Thyroid gland (tissue), 4 donors: Measurements from ENCODE around the gene MB21D2. TPM values are rescaled to one million over a fixed set of nuclear protein-coding genes. Genes with fewer than 3 reads are reported as not detected.
"Not testable (repeated sequence)": the region's sequence is repeated elsewhere in the genome, so short reads cannot be mapped to it uniquely, and the experiment has no call there.

ENCODE experiments used
- DNase-seq, 2 donors: peaks; one replicate each; pipeline ENCODE4 v3.0.0-alpha.2; 2019
- H3K27ac ChIP-seq, 3 donors: fragments of 200-600 bp; sonication (generic); 1 replicate in 2 of 3; 2 replicates in 1 of 3; pipeline ENCODE4 v1.5.1; 2016 to 2019; ENCODE audit warnings: mild to moderate bottlenecking in 1 of 3, moderate library complexity in 1 of 3
- H3K27me3 ChIP-seq: fragments of 200-600 bp; sonication (generic); one replicate; pipeline ENCODE4 v1.5.1; 2019
- H3K36me3 ChIP-seq, 2 donors: fragments of 200-600 bp; sonication (generic); one replicate each; pipeline ENCODE4 v1.5.1; 2016 to 2019
- H3K4me1 ChIP-seq, 2 donors: fragments of 200-600 bp; sonication (generic); one replicate each; pipeline ENCODE4 v1.5.1; 2017 to 2019
- H3K4me3 ChIP-seq, 3 donors: fragments of 200-600 bp; sonication (generic); replicated peaks in 1 of 3; 1 replicate in 2 of 3; 2 replicates in 1 of 3; pipeline ENCODE4 v1.5.1; 2016; ENCODE audit warnings: mild to moderate bottlenecking in 1 of 3
- H3K9me3 ChIP-seq: fragments of 200-600 bp; sonication (generic); one replicate; pipeline ENCODE4 v1.5.1; 2017
- CTCF ChIP-seq, 6 experiments: fragments of 200-600 bp in 3 of 6; fragments of 450-650 bp in 3 of 6; sonication (generic) in 3 of 6; IDR thresholded peaks; one replicate each; pipeline ENCODE4 v1.5.1; 2016 to 2019; ENCODE audit warnings: antibody characterized with exemption in 6 of 6, mild to moderate bottlenecking in 2 of 6, inconsistent platforms in 1 of 6, moderate library complexity in 1 of 6
- POLR2A ChIP-seq, 2 donors: fragments of 450-650 bp; IDR thresholded peaks; one replicate each; pipeline ENCODE4 v1.6.1; 2017; ENCODE audit warnings: antibody characterized with exemption in 2 of 2, mild to moderate bottlenecking in 2 of 2, moderate library complexity in 1 of 2
- WGBS, 2 donors: methylation state at CpG; one replicate each; pipeline ENCODE4 v1.1.5; 2017; 5-methylcytosine and 5-hydroxymethylcytosine counted together
- intact Hi-C: fragments of 100-400 bp; cut with DNase I; formaldehyde crosslinking; loops from one replicate; pipeline ENCODE4 v1.15.1; 2023
- total RNA-seq, 4 donors: library from RNA; depleted of rRNA; stranded (reverse); fragments of >200 nt; gene quantifications; one replicate each; pipeline ENCODE4 v1.2.3, GENCODE V29; 2016

MB21D2 gene
- total RNA-seq, 4 donors from 2014 or later: 3.4 to 5.2 (median 3.9) TPM

- Histone ChIP-seq H3K4me1 (no peaks in the 10 kb centered on the region), H3K9me3 (no peaks in the 10 kb centered on the region), H3K4me3 (no peak overlapping the region), H3K27ac (no peak overlapping the region), H3K27me3 (no peaks in the 10 kb centered on the region), H3K36me3 (no peaks in the 10 kb centered on the region)
- TF ChIP-seq POLR2A (IDR thresholded peaks at IDR 0.05) (no peak), CTCF (IDR thresholded peaks at IDR 0.05) (no peak)
- intact Hi-C loops: no loop called here
- 94% methylated on average over 3 of the region's 3 CpGs for WGBS, 2 donors
- no peak for DNase-seq
Measured at GRCh38 chr3:192778508-192778907, 139.1 kb downstream of the MB21D2 start.

- H3K4me3 ChIP-seq, H3K27me3 ChIP-seq, H3K4me1 ChIP-seq, intact Hi-C loops, DNase-seq, H3K9me3 ChIP-seq, H3K27ac ChIP-seq, H3K36me3 ChIP-seq: not testable (repeated sequence)
- WGBS, 2 donors: 74 to 76% methylated on average over 4 of the region's 4 CpGs
Measured at GRCh38 chr3:192774341-192774740, 143.3 kb downstream of the MB21D2 start.

GRCh38 chr3:192772240-192772894 lies 145.3 kb downstream of the MB21D2 start:
- 44 to 47% methylated on average over 5 of the region's 5 CpGs for WGBS, 2 donors
- H3K27ac ChIP-seq: no peak overlapping the region
- no peaks in the 10 kb centered on the region for H3K27me3 ChIP-seq
- no peak overlapping the region for H3K4me3 ChIP-seq
- no peak for TF ChIP-seq POLR2A (IDR thresholded peaks at IDR 0.05)
- peak in 3 of 6 experiments; percentile 16 to 35 (median 19) for TF ChIP-seq CTCF (IDR thresholded peaks at IDR 0.05)
- intact Hi-C loops: no loop called here
- no peaks in the 10 kb centered on the region for H3K4me1 ChIP-seq
- H3K36me3 ChIP-seq: no peaks in the 10 kb centered on the region
- no peaks in the 10 kb centered on the region for H3K9me3 ChIP-seq
- DNase-seq: peak in 1 of 2 donors; percentile 7

DNA sequence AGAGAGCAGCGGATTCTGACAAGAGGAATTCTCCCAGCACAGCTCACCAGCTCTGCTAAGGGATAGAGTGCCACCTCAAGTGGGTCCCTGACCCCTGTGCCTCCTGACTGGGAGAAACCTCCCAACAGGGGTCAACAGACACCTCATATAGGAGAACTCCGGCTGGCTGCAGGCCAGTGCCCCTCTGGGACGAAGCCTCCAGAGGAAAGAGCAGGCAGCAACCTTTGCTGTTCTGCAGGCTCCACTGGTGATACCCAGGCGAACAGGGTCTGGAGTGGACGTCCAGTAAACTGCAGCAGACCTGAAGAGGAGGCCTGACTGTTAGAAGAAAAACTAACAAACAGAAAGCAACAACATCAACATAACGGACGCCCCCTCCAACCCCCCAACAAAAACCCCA lies 159.0 kb downstream of the MB21D2 start:
- 58 to 72% methylated on average over 7 of the region's 7 CpGs for WGBS, 2 donors
- H3K36me3 ChIP-seq: no peaks in the 10 kb centered on the region
- no peak overlapping the region for H3K4me3 ChIP-seq
- no peak for DNase-seq
- no peaks in the 10 kb centered on the region for H3K27me3 ChIP-seq
- no peak overlapping the region for H3K27ac ChIP-seq
- intact Hi-C loops: no loop called here
- H3K4me1 ChIP-seq: no peaks in the 10 kb centered on the region
- H3K9me3 ChIP-seq: no peaks in the 10 kb centered on the region
- no peak for TF ChIP-seq POLR2A (IDR thresholded peaks at IDR 0.05)
- TF ChIP-seq CTCF (IDR thresholded peaks at IDR 0.05): no peak

DNA sequence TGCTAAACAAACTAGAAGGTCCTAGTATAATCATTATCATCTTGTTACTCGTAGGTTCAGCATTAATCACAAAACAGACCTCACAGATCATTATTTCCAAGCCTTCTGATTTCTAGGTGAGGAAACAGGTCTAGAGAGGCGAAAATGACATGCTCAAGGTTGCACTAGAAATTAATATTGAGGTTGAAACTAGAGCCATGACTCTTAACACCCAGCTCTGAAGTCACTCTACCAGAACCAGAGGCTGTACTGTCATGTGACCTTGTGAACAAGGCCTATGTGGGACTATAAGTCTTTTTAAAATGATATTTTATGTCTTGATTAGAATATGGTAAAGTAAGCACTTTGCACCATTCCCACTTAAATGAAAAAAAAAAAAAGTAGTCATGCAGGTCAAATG lies 166.5 kb downstream of the MB21D2 start:
- H3K4me1 ChIP-seq: no peaks in the 10 kb centered on the region
- WGBS, 2 donors: 55 to 72% methylated on average over 2 of the region's 2 CpGs
- no peak overlapping the region for H3K4me3 ChIP-seq
- DNase-seq: no peak
- no peaks in the 10 kb centered on the region for H3K9me3 ChIP-seq
- H3K27me3 ChIP-seq: no peaks in the 10 kb centered on the region
- intact Hi-C loops: no loop called here
- H3K36me3 ChIP-seq: no peaks in the 10 kb centered on the region
- no peak for TF ChIP-seq POLR2A (IDR thresholded peaks at IDR 0.05)
- TF ChIP-seq CTCF (IDR thresholded peaks at IDR 0.05): no peak
- H3K27ac ChIP-seq: no peak overlapping the region
